Natural killer cell (primary cell): ENCODE data around the gene MCEMP1. TPM values are rescaled to one million over a fixed set of nuclear protein-coding genes. Genes with fewer than 3 reads are reported as not detected.

Experiments
- ATAC-seq, 3 donors: fragments of 150-1000 bp in 2 of 3; fragments of 200-7000 bp in 1 of 3; cut with Tn5 transposase; 1 replicate in 1 of 3; 2 replicates in 2 of 3; pipeline ENCODE4 v1.10.0; 2021; ENCODE audit warnings: mild to moderate bottlenecking in 2 of 3, moderate library complexity in 2 of 3
- DNase-seq, 2 donors: peaks; one replicate each; pipeline versions ENCODE4 v3.0.0 to v3.0.0-alpha.2; 2013 to 2021; ENCODE audit warnings: mixed read lengths in 1 of 2
- H3K27ac ChIP-seq: one replicate; pipeline ENCODE4 v1.5.1; 2013; ENCODE audit warnings: mild to moderate bottlenecking, low read length
- H3K27me3 ChIP-seq: one replicate; pipeline ENCODE4 v1.6.1; 2013; ENCODE audit warnings: low read length; ENCODE audit not compliant: control insufficient read depth, insufficient read depth
- H3K36me3 ChIP-seq: one replicate; pipeline ENCODE4 v1.6.1; 2013; ENCODE audit warnings: low read length; ENCODE audit not compliant: control insufficient read depth, insufficient read depth
- H3K4me1 ChIP-seq: one replicate; pipeline ENCODE4 v1.6.1; 2013; ENCODE audit warnings: low read length; ENCODE audit not compliant: control insufficient read depth, insufficient read depth
- H3K4me3 ChIP-seq: one replicate; pipeline ENCODE4 v1.5.1; 2013; ENCODE audit warnings: low read length
- H3K9me3 ChIP-seq: one replicate; pipeline ENCODE4 v1.6.1; 2013; ENCODE audit warnings: low read length; ENCODE audit not compliant: control insufficient read depth, insufficient read depth
- H3K27ac Mint-ChIP-seq, 2 donors: one replicate each; pipeline ENCODE4 v1.8.0; 2022; ENCODE audit warnings: mild to moderate bottlenecking in 2 of 2, mixed read lengths in 2 of 2, moderate library complexity in 1 of 2
- H3K27me3 Mint-ChIP-seq, 2 donors: one replicate each; pipeline ENCODE4 v1.8.0; 2022; ENCODE audit warnings: low read depth in 2 of 2, mixed read lengths in 2 of 2
- H3K36me3 Mint-ChIP-seq: one replicate; pipeline ENCODE4 v1.8.0; 2022; ENCODE audit warnings: mixed read lengths
- H3K4me1 Mint-ChIP-seq, 2 donors: one replicate each; pipeline ENCODE4 v1.8.0; 2022; ENCODE audit warnings: mixed read lengths in 2 of 2
- H3K4me3 Mint-ChIP-seq: one replicate; pipeline ENCODE4 v1.8.0; 2022; ENCODE audit warnings: mild to moderate bottlenecking, moderate library complexity, mixed read lengths
- H3K9me3 Mint-ChIP-seq, 2 donors: one replicate each; pipeline ENCODE4 v1.8.0; 2022; ENCODE audit warnings: mixed read lengths in 2 of 2
- WGBS: methylation state at CpG from one replicate; pipeline ENCODE4 v1.1.7; 2013; ENCODE audit warnings: missing lambda C conversion rate; ENCODE audit not compliant: insufficient coverage; 5-methylcytosine and 5-hydroxymethylcytosine counted together
- intact Hi-C: fragments of 100-400 bp; cut with micrococcal nuclease; formaldehyde crosslinking; loops from one replicate; pipeline ENCODE4 v1.14.2; 2022
- total RNA-seq, 4 donors: library from RNA; stranded (reverse); fragments of 120-200 nt in 1 of 4; gene quantifications; one replicate each; pipeline versions ENCODE4 v1.2.3 to v1.2.4, GENCODE V29; 2013 to 2022
- TF ChIP-seq, protein P1 (sequence below): fragments of 200-600 bp; IDR thresholded peaks from one replicate; pipeline ENCODE4 v1.8.0; 2022; ENCODE audit warnings: antibody characterized with exemption

Gene MCEMP1, protein sequence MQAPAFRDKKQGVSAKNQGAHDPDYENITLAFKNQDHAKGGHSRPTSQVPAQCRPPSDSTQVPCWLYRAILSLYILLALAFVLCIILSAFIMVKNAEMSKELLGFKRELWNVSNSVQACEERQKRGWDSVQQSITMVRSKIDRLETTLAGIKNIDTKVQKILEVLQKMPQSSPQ
- total RNA-seq: 1 to 10 TPM in 2 of 3 donors, under 1 TPM in 1; 0.59 to 4.8 (median 1.8) TPM
- total RNA-seq (2013): 0.43 TPM

DNA sequence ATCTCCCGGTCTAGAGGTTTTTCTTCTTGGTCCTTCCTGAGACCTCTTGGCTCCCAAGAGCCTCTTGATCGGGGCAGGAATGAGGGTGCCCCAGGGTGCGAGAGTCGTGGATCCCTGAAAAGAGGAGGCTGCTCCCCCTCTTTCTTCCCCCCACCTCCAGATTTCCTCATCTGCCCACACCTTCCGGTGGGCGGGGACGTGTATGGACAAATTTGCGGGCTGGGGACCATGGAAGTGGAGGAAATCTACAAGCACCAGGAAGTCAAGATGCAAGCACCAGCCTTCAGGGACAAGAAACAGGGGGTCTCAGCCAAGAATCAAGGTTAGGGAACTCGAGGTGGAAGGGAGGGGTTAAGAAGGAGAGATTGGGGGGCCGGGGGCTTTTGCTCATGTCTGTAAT is at the start of gene MCEMP1:
MCEMP1 (plus strand) TSS at position 237 of the 400 bp plus-strand sequence; CDS start at position 268, 31 bp downstream.
- Histone ChIP-seq H3K27me3 (no peaks in the 10 kb centered on the region), H3K9me3 (peaks cover 2% of the 10 kb centered on the region), H3K4me3 (no peak within 1 kb of the TSS), H3K36me3 (no peaks in the 10 kb centered on the region), H3K4me1 (peaks cover 45% of the 10 kb centered on the region), H3K27ac (no peak within 1 kb of the TSS)
- DNase-seq: no peak
- Mint-ChIP-seq H3K27me3 (peaks cover 14 to 23% of the 10 kb centered on the region in 2 donors), H3K4me3 (no peak within 1 kb of the TSS), H3K27ac (peak within 1 kb of the TSS in 1 of 2 donors; percentile 59), H3K4me1 (peaks cover 6 to 34% of the 10 kb centered on the region in 2 donors), H3K36me3 (no peaks in the 10 kb centered on the region), H3K9me3 (no peaks in the 10 kb centered on the region)
- TF ChIP-seq, protein P1, sequence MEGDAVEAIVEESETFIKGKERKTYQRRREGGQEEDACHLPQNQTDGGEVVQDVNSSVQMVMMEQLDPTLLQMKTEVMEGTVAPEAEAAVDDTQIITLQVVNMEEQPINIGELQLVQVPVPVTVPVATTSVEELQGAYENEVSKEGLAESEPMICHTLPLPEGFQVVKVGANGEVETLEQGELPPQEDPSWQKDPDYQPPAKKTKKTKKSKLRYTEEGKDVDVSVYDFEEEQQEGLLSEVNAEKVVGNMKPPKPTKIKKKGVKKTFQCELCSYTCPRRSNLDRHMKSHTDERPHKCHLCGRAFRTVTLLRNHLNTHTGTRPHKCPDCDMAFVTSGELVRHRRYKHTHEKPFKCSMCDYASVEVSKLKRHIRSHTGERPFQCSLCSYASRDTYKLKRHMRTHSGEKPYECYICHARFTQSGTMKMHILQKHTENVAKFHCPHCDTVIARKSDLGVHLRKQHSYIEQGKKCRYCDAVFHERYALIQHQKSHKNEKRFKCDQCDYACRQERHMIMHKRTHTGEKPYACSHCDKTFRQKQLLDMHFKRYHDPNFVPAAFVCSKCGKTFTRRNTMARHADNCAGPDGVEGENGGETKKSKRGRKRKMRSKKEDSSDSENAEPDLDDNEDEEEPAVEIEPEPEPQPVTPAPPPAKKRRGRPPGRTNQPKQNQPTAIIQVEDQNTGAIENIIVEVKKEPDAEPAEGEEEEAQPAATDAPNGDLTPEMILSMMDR: no peak
- intact Hi-C loops: loop anchor here (10.0 kb wide), 1 partner anchor 322 kb away; no protein-coding TSS in a partner anchor
- ATAC-seq: no peak
- 6% methylated on average over 10 of the region's 10 CpGs for WGBS

DNA sequence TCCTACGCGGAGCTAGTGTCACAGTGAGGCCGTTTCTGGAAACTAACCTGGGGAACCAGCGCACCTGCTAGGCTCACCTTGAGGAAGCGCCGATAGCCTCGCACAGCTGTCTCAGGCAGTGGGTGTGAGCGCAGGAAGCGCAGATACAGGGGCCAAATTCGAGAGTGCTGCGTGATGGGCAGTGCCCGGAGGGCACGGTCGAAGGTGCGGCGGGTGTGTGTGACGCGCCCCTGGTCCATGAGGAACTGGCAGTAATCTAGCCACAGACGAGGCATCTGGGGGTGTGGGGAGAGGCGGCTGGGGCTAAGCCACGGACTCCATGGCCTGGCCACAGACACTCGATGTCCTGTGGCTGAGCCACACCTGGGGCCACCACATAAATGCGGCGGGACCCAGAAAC is 49.7 kb upstream of the MCEMP1 start:
- Histone ChIP-seq H3K36me3 (peaks cover 39% of the 10 kb centered on the region), H3K4me3 (no peak overlapping the region), H3K27me3 (no peaks in the 10 kb centered on the region), H3K9me3 (no peaks in the 10 kb centered on the region), H3K27ac (no peak overlapping the region), H3K4me1 (peaks cover 30% of the 10 kb centered on the region)
- ATAC-seq (no peak), DNase-seq (no peak)
- Mint-ChIP-seq H3K27ac (no peak overlapping the region), H3K27me3 (no peaks in the 10 kb centered on the region), H3K36me3 (no peaks in the 10 kb centered on the region), H3K4me3 (no peak overlapping the region), H3K4me1 (peaks cover 29 to 57% of the 10 kb centered on the region in 2 donors), H3K9me3 (no peaks in the 10 kb centered on the region)
- intact Hi-C loops: no loop called here
- 92% methylated on average over 24 of the region's 24 CpGs for WGBS
- TF ChIP-seq, protein P1: no peak

DNA sequence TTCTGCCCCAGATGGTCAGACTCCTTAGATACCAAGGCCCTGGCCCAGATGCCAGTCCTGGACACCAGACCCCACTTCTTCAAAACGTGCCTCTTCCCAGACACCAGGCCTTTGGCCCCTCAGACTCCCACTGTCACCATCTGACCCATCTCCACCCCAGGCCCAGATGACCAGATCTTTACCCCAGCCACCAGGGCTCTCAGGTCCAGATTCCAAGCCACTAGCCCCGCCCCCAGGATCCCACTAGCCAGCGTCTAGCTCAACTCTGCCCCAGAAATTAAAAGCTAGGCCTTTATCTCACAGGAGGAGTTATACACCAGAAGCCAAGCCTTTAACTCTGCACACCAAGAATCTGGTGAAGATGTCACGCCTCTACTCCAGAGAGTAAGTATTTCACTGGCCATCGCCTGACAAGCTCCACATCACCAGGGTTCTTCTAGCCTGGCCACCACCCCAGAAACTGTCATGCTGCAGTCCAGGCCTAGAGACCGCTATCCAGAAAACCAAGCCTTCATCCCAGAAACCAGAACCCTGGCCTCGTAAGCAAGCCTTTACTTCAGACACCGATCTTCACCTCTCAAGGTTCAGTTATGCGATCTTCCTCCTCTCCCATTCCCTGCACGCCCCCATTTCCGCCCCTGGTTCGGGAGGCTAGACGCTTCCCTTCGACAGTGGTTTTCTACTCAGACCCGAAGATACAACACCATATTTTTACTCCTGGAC is 48.1 kb upstream of the MCEMP1 start:
- Mint-ChIP-seq H3K4me1 (peaks cover 29 to 58% of the 10 kb centered on the region in 2 donors), H3K9me3 (no peaks in the 10 kb centered on the region), H3K27me3 (no peaks in the 10 kb centered on the region), H3K36me3 (no peaks in the 10 kb centered on the region), H3K27ac (peak overlapping the region; percentile 99), H3K4me3 (peak overlapping the region; percentile 100)
- 7% methylated on average over 15 of the region's 15 CpGs for WGBS
- Histone ChIP-seq H3K27ac (peak overlapping the region; percentile 85), H3K9me3 (no peaks in the 10 kb centered on the region), H3K36me3 (peaks cover 24% of the 10 kb centered on the region), H3K27me3 (no peaks in the 10 kb centered on the region), H3K4me1 (peaks cover 30% of the 10 kb centered on the region), H3K4me3 (peak overlapping the region; percentile 90)
- intact Hi-C loops: no loop called here
- TF ChIP-seq, protein P1: no peak
- DNase-seq (no peak), ATAC-seq (no peak)
